Liver (tissue), 9 donors: ENCODE data around the gene SGIP1. TPM values are rescaled to one million over a fixed set of nuclear protein-coding genes. Genes with fewer than 3 reads are reported as not detected.

Source experiments
- DNase-seq: peaks from one replicate; pipeline ENCODE4 v3.0.0-alpha.2; 2017; ENCODE audit warnings: low spot score
- H3K27ac ChIP-seq, 2 donors: one replicate each; pipeline ENCODE4 v1.7.0; 2013; ENCODE audit warnings: inconsistent platforms in 2 of 2, low read length in 2 of 2, control low read depth in 1 of 2, low read depth in 1 of 2, mild to moderate bottlenecking in 1 of 2
- H3K27me3 ChIP-seq, 4 donors: one replicate each; pipeline versions ENCODE4 v1.6.1 to v1.7.0; 2013; ENCODE audit warnings: low read length in 3 of 4, inconsistent platforms in 1 of 4, mild to moderate bottlenecking in 1 of 4, moderate library complexity in 1 of 4; ENCODE audit not compliant: control insufficient read depth in 4 of 4, insufficient read depth in 4 of 4
- H3K36me3 ChIP-seq, 4 donors: one replicate each; pipeline versions ENCODE4 v1.6.1 to v1.7.0; 2013; ENCODE audit warnings: low read length in 3 of 4, mild to moderate bottlenecking in 3 of 4, low read depth in 1 of 4, moderate library complexity in 1 of 4; ENCODE audit not compliant: control insufficient read depth in 4 of 4, insufficient read depth in 3 of 4
- H3K4me1 ChIP-seq, 4 donors: one replicate each; pipeline versions ENCODE4 v1.6.1 to v1.7.0; 2013; ENCODE audit warnings: low read length in 3 of 4, mild to moderate bottlenecking in 3 of 4, moderate library complexity in 1 of 4; ENCODE audit not compliant: control insufficient read depth in 4 of 4, insufficient read depth in 4 of 4
- H3K4me3 ChIP-seq, 3 donors: one replicate each; pipeline versions ENCODE4 v1.6.1 to v1.7.0; 2013; ENCODE audit warnings: low read length in 3 of 3, control low read depth in 1 of 3, low read depth in 1 of 3, mild to moderate bottlenecking in 1 of 3
- H3K9ac ChIP-seq, 2 donors: one replicate each; pipeline ENCODE4 v1.7.0; 2013; ENCODE audit warnings: low read length in 2 of 2, mild to moderate bottlenecking in 2 of 2, moderate library complexity in 2 of 2, control low read depth in 1 of 2, low read depth in 1 of 2
- H3K9me3 ChIP-seq, 4 donors: one replicate each; pipeline versions ENCODE4 v1.6.1 to v1.7.0; 2013; ENCODE audit warnings: low read length in 3 of 4; ENCODE audit not compliant: control insufficient read depth in 4 of 4
- ATF3 ChIP-seq: IDR thresholded peaks from 2 replicates; pipeline ENCODE4 v1.6.1; 2016; ENCODE audit warnings: antibody characterized with exemption
- CTCF ChIP-seq: fragments of 150-350 bp; IDR thresholded peaks from 2 replicates; pipeline ENCODE4 v1.5.1; 2017; ENCODE audit warnings: improper control_type of control experiment, low read depth, low read length; ENCODE audit not compliant: missing input control
- EGR1 ChIP-seq, 2 donors: IDR thresholded peaks; 2 replicates each; pipeline ENCODE4 v1.6.1; 2016 to 2018; ENCODE audit warnings: antibody characterized with exemption in 2 of 2, low read depth in 2 of 2
- FOXA1 ChIP-seq: IDR thresholded peaks from 2 replicates; pipeline ENCODE4 v1.6.1; 2016; ENCODE audit warnings: antibody characterized with exemption
- FOXA2 ChIP-seq: IDR thresholded peaks from 2 replicates; pipeline ENCODE4 v1.6.1; 2016; ENCODE audit warnings: antibody characterized with exemption
- GABPA ChIP-seq, 2 donors: IDR thresholded peaks in 1 of 2; conservative IDR thresholded peaks in 1 of 2; 2 replicates each; pipeline ENCODE4 v1.6.1; 2016; ENCODE audit warnings: antibody characterized with exemption in 2 of 2, mild to moderate bottlenecking in 1 of 2, moderate library complexity in 1 of 2
- HNF4A ChIP-seq, 2 donors: conservative IDR thresholded peaks; 2 replicates each; pipeline ENCODE4 v1.6.1; 2016; ENCODE audit warnings: antibody characterized with exemption in 2 of 2, mild to moderate bottlenecking in 2 of 2
- HNF4G ChIP-seq: IDR thresholded peaks from 2 replicates; pipeline ENCODE4 v1.6.1; 2016; ENCODE audit warnings: antibody characterized with exemption
- JUND ChIP-seq, 2 donors: IDR thresholded peaks; 2 replicates each; pipeline ENCODE4 v1.6.1; 2016; ENCODE audit warnings: antibody characterized with exemption in 2 of 2
- MAX ChIP-seq: IDR thresholded peaks from 2 replicates; pipeline ENCODE4 v1.6.1; 2016; ENCODE audit warnings: antibody characterized with exemption
- NR2F2 ChIP-seq: IDR thresholded peaks from 2 replicates; pipeline ENCODE4 v1.6.1; 2016; ENCODE audit warnings: antibody characterized with exemption
- RAD21 ChIP-seq, 2 donors: IDR thresholded peaks; 2 replicates each; pipeline ENCODE4 v1.6.1; 2016; ENCODE audit warnings: antibody characterized with exemption in 2 of 2, mild to moderate bottlenecking in 2 of 2
- REST ChIP-seq: IDR thresholded peaks from 2 replicates; pipeline ENCODE4 v1.6.1; 2016; ENCODE audit warnings: antibody characterized with exemption, mild to moderate bottlenecking
- RXRA ChIP-seq, 2 donors: IDR thresholded peaks; 2 replicates each; pipeline ENCODE4 v1.6.1; 2017 to 2018; ENCODE audit warnings: antibody characterized with exemption in 2 of 2, mild to moderate bottlenecking in 1 of 2
- SP1 ChIP-seq: IDR thresholded peaks from 2 replicates; pipeline ENCODE4 v1.6.1; 2018; ENCODE audit warnings: antibody characterized with exemption, mild to moderate bottlenecking
- TAF1 ChIP-seq: conservative IDR thresholded peaks from 2 replicates; pipeline ENCODE4 v1.6.1; 2016; ENCODE audit warnings: antibody characterized with exemption, mild to moderate bottlenecking
- YY1 ChIP-seq: IDR thresholded peaks from 2 replicates; pipeline ENCODE4 v1.6.1; 2016; ENCODE audit warnings: antibody characterized with exemption, mild to moderate bottlenecking
- ZBTB33 ChIP-seq: IDR thresholded peaks from 2 replicates; pipeline ENCODE4 v1.6.1; 2016; ENCODE audit warnings: antibody characterized with exemption
- WGBS: extraction: QIAGEN DNeasy Blood & Tissue Kit; methylation state at CpG from one replicate; pipeline ENCODE4 v1.1.7; 2013; 5-methylcytosine and 5-hydroxymethylcytosine counted together
- polyA plus RNA-seq, 2 donors: library from polyadenylated mRNA; stranded (reverse) in 1 of 2; unstranded in 1 of 2; fragments of 200-250 nt in 1 of 2; fragments of >200 nt in 1 of 2; fragmentation: Nextera tagmentation in 1 of 2; extraction: Ambion mirVana in 1 of 2; gene quantifications; one replicate each; pipeline versions ENCODE4 v1.2.1 to v1.2.3, GENCODE V29; 2013 to 2015
- total RNA-seq, 2 donors: library from RNA; depleted of rRNA; stranded (reverse); fragments of >200 nt; gene quantifications; one replicate each; pipeline ENCODE4 v1.2.3, GENCODE V29; 2014
- donor health status: healthy.
- donor health status: healthy.
- donor health status: healthy.
- donor health status: healthy.
- donor health status: healthy.

The SGIP1 gene
- total and polyA plus RNA-seq, 4 donors, result 0.09 to 2.5 (median 0.38) TPM

- no peak for DNase-seq
- H3K27ac ChIP-seq, result no peak overlapping the region
- no peak overlapping the region for H3K4me3 ChIP-seq
- no peaks in the 10 kb centered on the region for H3K9me3 ChIP-seq
- H3K27me3 ChIP-seq, result no peaks in the 10 kb centered on the region
- 60% methylated on average over 2 of the region's 2 CpGs for WGBS
- H3K36me3 ChIP-seq, result no peaks in the 10 kb centered on the region
- no peaks in the 10 kb centered on the region for H3K4me1 ChIP-seq
- TF ChIP-seq ATF3, result no peak
- TF ChIP-seq JUND (IDR thresholded peaks at IDR 0.05), result no peak
- TF ChIP-seq YY1, result no peak
- TF ChIP-seq HNF4A (conservative IDR thresholded peaks at IDR 0.05), result no peak
- no peak for TF ChIP-seq HNF4G
- TF ChIP-seq GABPA (IDR thresholded peaks at IDR 0.05 in 1 of 2, conservative IDR thresholded peaks at IDR 0.05 in 1 of 2), result no peak
- TF ChIP-seq EGR1 (IDR thresholded peaks at IDR 0.05; ENCODE audit: low read depth in 2 of 2), result no peak
- no peak for TF ChIP-seq FOXA1
- TF ChIP-seq NR2F2, result no peak
- no peak for TF ChIP-seq ZBTB33
- no peak for TF ChIP-seq MAX
- TF ChIP-seq FOXA2, result no peak
- TF ChIP-seq RXRA (IDR thresholded peaks at IDR 0.05), result no peak
- TF ChIP-seq RAD21 (IDR thresholded peaks at IDR 0.05), result no peak
- H3K9ac ChIP-seq, result no peak overlapping the region
These were observed 43.1 kb upstream of the SGIP1 start for GRCh38 chr1:66490816-66491215.

GRCh38 chr1:66492424-66492823 is 41.5 kb upstream of the SGIP1 start:
- Histone ChIP-seq H3K27me3 (no peaks in the 10 kb centered on the region), H3K27ac (no peak overlapping the region), H3K4me1 (no peaks in the 10 kb centered on the region), H3K36me3 (no peaks in the 10 kb centered on the region), H3K4me3 (no peak overlapping the region), H3K9ac (no peak overlapping the region), H3K9me3 (no peaks in the 10 kb centered on the region)
- no peak for DNase-seq
- TF ChIP-seq TAF1 (no peak), FOXA1 (no peak), FOXA2 (no peak), HNF4A (conservative IDR thresholded peaks at IDR 0.05) (no peak), HNF4G (no peak), SP1 (no peak)
- 91% methylated on average over 1 of the region's 1 CpG for WGBS

GRCh38 chr1:66493731-66494130 is 40.2 kb upstream of the SGIP1 start:
- Histone ChIP-seq H3K27ac (no peak overlapping the region), H3K9ac (no peak overlapping the region), H3K27me3 (no peaks in the 10 kb centered on the region), H3K4me3 (no peak overlapping the region), H3K9me3 (no peaks in the 10 kb centered on the region), H3K36me3 (no peaks in the 10 kb centered on the region), H3K4me1 (no peaks in the 10 kb centered on the region)
- TF ChIP-seq REST (no peak), YY1 (no peak), MAX (no peak), RXRA (IDR thresholded peaks at IDR 0.05) (no peak), CTCF (no peak), FOXA1 (no peak), HNF4G (no peak), NR2F2 (no peak), GABPA (IDR thresholded peaks at IDR 0.05 in 1 of 2, conservative IDR thresholded peaks at IDR 0.05 in 1 of 2) (no peak), ZBTB33 (no peak), FOXA2 (no peak), RAD21 (IDR thresholded peaks at IDR 0.05) (no peak), EGR1 (IDR thresholded peaks at IDR 0.05; ENCODE audit: low read depth in 2 of 2) (no peak)
- DNase-seq, result no peak
- WGBS, result 98% methylated on average over 2 of the region's 2 CpGs
